NT2/D1 (cell line): ENCODE results near the gene SCAI.

Experiments used
- DNase-seq: peaks from one replicate; pipeline ENCODE4 v3.0.0-alpha.2; 2011; ENCODE audit warnings: low read depth, low spot score
- H3K27me3 ChIP-seq: 2 replicates; pipeline ENCODE4 v1.6.0; 2011; ENCODE audit warnings: mild to moderate bottlenecking; ENCODE audit not compliant: insufficient read length, insufficient read depth
- H3K36me3 ChIP-seq: 2 replicates; pipeline ENCODE4 v1.6.1; 2011; ENCODE audit warnings: mild to moderate bottlenecking, low read length, mixed read lengths; ENCODE audit not compliant: insufficient read depth, insufficient read length
- H3K4me1 ChIP-seq: 2 replicates; pipeline ENCODE4 v1.5.1; 2011; ENCODE audit not compliant: insufficient read depth, insufficient read length
- H3K4me3 ChIP-seq: 2 replicates; pipeline ENCODE4 v1.5.1; 2011; ENCODE audit warnings: low read depth; ENCODE audit not compliant: insufficient read length
- H3K9ac ChIP-seq: 2 replicates; pipeline ENCODE4 v1.6.0; 2011; ENCODE audit warnings: low read depth; ENCODE audit not compliant: insufficient read length
- H3K9me3 ChIP-seq: 2 replicates; pipeline ENCODE4 v1.5.1; 2011; ENCODE audit warnings: mild to moderate bottlenecking, low read length; ENCODE audit not compliant: insufficient read depth
- SUZ12 ChIP-seq: IDR thresholded peaks from 2 replicates; pipeline ENCODE4 v1.6.1; 2011; ENCODE audit not compliant: insufficient read length, insufficient read depth; ENCODE audit errors: extremely low read depth
- YY1 ChIP-seq: IDR thresholded peaks from 2 replicates; pipeline ENCODE4 v1.6.1; 2011; ENCODE audit not compliant: insufficient read length, insufficient read depth
- ZNF274 ChIP-seq: IDR thresholded peaks from 2 replicates; pipeline ENCODE4 v1.6.1; 2011; ENCODE audit warnings: mild to moderate bottlenecking, low read depth, low read length

SCAI gene

DNA sequence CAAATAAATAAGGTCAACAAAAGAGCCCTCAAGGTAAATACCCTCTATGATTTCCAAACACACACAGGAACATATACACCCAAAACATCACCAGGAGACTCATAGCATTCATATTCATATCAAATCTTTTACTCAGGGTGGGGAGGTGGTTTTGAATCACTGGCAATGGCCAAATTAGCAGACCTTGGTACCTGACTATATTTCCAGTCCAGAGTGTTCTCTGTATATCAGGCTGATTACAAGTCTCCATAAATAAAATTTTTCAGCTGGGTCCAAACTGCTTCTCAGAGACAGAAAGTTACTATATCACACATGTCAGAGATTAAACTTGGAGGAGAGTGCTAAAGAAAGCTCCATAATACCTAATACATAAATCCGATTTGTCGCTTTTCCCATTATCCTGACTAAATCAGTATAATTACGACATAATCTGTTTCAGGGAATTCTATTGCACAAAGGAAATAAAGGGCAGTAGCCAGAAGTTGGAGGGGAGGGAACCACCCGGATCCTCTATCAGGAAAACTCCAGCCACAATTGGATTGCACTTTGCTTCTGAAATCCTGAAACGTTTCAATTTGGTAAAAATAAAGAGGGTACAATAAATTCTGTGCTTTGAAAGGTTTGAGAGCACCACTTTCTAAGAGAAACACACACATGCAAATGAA is 195.5 kb downstream of the SCAI start:
- H3K36me3 ChIP-seq, result no peaks in the 10 kb centered on the region
- no peak overlapping the region for H3K4me3 ChIP-seq
- no peaks in the 10 kb centered on the region for H3K27me3 ChIP-seq
- DNase-seq, result no peak
- no peak for TF ChIP-seq SUZ12
- no peak for TF ChIP-seq ZNF274
- TF ChIP-seq YY1, result no peak
- no peak overlapping the region for H3K9ac ChIP-seq
- no peaks in the 10 kb centered on the region for H3K9me3 ChIP-seq
- no peaks in the 10 kb centered on the region for H3K4me1 ChIP-seq

DNA sequence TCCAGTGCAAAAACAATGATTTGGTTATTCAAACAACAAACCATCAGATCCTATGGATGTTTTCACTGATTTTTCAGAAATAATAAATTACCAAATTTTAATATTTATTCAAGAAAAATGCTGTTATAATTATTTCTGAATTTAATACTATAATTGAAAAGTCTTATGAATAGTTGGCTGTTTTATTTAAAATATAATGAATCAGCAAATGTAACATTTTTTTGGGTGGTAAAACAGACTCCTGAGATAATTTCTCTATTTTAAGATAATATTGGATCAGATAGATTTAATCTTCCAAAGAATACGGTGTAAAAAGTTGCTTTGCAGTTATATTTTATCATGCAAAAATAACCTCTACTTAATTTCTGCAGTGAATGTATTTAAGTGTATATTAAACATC is 197.2 kb downstream of the SCAI start:
- H3K4me3 ChIP-seq, result no peak overlapping the region
- no peak for DNase-seq
- H3K9me3 ChIP-seq, result no peaks in the 10 kb centered on the region
- H3K36me3 ChIP-seq, result no peaks in the 10 kb centered on the region
- no peak overlapping the region for H3K9ac ChIP-seq
- no peaks in the 10 kb centered on the region for H3K4me1 ChIP-seq
- H3K27me3 ChIP-seq, result no peaks in the 10 kb centered on the region
- no peak for TF ChIP-seq SUZ12
- TF ChIP-seq YY1, result no peak
- TF ChIP-seq ZNF274, result no peak

DNA sequence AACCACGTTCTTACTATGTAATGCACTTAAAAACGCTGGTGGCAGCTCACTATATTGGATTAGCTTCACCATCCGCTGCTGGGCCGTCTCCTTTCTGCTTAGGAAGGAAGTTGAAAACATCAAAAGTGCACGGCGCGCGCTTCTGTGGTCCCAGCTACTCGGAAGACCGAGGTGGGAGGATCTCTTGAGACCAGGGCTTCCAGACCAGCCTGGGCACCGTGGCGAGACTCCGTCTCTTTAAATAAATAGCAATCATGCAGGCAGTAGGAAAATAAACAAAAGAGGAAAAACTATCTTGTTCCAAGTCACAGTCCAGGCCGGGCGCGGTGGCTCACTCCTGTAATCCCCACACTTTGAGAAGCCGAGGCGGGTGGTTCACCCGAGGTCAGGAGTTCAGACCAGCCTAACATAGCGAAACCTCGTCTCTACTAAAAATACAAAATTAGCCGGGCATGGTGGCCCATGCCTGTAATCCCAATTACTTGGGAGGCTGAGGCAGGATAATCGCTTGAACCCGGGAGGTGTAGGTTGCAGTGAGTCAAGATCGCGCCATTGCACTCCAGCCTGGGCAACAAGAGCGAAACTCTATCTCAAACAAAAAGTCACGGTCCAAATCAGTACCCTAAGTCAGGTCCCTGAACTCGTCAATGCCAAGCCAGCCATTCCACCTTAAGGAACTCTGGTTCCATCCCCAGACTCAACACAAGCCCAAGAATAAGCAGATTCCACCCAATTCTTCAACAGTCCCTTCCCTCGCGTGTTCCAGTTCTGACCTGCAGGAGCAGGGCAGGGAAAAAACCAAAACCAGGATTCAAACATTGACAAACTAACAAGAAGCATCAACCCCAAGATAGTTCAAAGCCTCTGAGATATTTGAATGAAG is 201.4 kb downstream of the SCAI start:
- Histone ChIP-seq H3K4me1 (no peaks in the 10 kb centered on the region), H3K36me3 (no peaks in the 10 kb centered on the region), H3K27me3 (no peaks in the 10 kb centered on the region), H3K9ac (peak overlapping the region; percentile 84), H3K4me3 (peak overlapping the region; percentile 64), H3K9me3 (no peaks in the 10 kb centered on the region)
- no peak for TF ChIP-seq SUZ12
- no peak for TF ChIP-seq YY1
- no peak for TF ChIP-seq ZNF274
- DNase-seq, result peak; percentile 5

DNA sequence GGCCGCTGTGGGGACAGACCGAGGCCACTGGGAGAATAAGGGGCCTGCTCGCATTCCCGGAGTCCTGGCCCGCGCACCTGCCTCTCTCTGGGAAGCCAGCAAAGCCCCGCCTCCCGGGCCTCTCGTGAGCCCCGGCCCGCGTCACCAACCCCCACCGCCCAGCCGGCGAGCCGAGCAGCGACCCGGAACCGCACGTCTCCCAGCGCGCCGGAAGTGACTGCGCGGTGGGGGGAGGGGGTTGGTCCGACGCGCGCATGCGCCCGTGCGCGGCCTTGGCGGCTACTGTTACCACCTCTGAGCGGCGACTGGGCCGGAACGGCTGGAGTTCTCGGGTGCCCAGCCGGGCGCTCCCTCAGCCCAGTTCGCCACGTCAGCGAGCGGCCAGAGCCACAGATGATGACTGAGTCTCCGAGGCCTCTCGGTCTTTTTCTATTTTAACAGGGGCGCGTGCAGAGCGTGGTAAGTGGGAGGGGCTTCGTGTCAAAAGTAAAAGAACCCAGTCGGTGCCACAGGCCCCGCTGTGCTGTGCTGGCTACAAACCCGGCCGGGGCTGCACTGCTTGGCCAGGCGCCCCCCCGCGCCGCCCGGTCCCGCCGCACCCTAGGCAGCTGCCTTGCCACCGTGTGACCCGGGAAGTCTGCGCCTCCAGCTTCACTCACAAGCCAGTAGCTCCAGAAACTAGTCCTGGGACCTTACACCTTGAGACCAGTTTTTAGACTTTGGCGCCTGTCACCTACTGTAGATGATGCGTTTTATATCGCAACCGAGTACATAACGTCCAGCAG is 202.2 kb downstream of the SCAI start, which contains the start of gene GOLGA1:
GOLGA1 (minus strand) TSS at position 190 of the 785 bp plus-strand sequence. CDS start 2,372 bp downstream, outside the sequence.
- TF ChIP-seq SUZ12 (no peak), ZNF274 (no peak), YY1 (no peak)
- Histone ChIP-seq H3K9me3 (no peaks in the 10 kb centered on the region), H3K27me3 (no peaks in the 10 kb centered on the region), H3K36me3 (no peaks in the 10 kb centered on the region), H3K9ac (peak within 1 kb of the TSS; percentile 84), H3K4me1 (no peaks in the 10 kb centered on the region), H3K4me3 (peak within 1 kb of the TSS; percentile 64)
- DNase-seq, result peak; percentile 93

DNA sequence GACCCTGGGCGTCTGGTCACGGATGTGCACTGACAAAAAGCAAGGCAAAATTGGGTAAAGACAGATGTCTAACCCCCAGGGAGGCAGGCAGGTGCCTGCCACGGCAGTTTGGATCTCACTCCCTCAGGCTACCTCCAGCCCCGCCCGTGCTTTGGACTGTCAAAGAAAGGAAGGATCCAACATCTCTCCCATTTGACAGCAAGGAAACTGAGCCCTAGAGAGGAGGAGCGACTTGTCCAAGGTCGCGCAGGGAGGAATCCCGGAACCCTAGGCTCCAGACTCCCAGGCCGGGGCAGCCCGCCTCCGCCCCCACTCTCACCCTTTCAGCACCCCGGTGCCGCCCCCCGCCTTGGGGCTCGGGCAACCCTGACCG is 202.8 kb downstream of the SCAI start:
- Histone ChIP-seq H3K4me3 (peak overlapping the region; percentile 64), H3K9ac (peak overlapping the region; percentile 83), H3K27me3 (no peaks in the 10 kb centered on the region), H3K36me3 (no peaks in the 10 kb centered on the region), H3K9me3 (no peaks in the 10 kb centered on the region), H3K4me1 (no peaks in the 10 kb centered on the region)
- no peak for DNase-seq
- no peak for TF ChIP-seq YY1
- no peak for TF ChIP-seq SUZ12
- TF ChIP-seq ZNF274, result no peak

DNA sequence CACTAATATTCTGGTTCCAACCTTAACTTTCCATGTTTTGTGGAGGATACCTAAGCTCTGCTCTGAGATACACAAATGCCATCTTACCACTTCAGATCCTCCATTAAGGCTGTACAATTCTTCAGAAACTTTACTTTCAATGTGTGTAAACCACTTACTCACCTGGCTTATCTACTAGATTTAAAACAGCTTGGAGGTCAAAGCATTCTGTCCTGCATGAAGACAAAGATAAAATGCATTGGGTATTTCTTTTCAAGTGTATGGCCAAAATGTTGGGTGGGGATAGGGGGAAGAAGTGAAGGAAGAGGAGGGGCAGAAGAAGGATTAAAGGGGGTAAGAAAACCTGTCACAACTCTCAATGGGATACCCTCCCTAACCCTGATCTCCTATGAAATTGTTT is 203.4 kb downstream of the SCAI start:
- Histone ChIP-seq H3K9ac (peak overlapping the region; percentile 83), H3K27me3 (no peaks in the 10 kb centered on the region), H3K4me3 (peak overlapping the region; percentile 64), H3K36me3 (no peaks in the 10 kb centered on the region), H3K9me3 (no peaks in the 10 kb centered on the region), H3K4me1 (no peaks in the 10 kb centered on the region)
- TF ChIP-seq YY1 (no peak), SUZ12 (no peak), ZNF274 (no peak)
- no peak for DNase-seq

DNA sequence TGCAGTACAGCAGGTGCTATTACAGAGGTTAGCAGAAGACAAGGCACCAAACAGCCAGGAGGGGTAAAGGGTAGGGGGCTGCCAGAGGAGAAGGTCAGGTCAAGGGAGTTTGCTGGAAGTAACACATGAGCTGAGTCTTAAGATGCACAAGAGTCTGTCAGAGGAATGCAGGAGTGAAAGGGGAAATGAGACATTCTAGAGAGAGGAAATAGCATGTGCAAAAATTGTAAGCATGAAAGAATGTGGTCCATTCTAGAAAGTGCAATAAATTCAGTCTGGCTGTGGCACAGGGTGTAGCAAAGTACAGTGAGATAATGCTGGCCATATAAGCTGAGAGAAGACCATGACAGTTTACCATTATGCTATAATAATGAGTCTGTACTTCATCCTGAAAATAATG is 209.0 kb downstream of the SCAI start:
- H3K36me3 ChIP-seq, result peaks cover 15% of the 10 kb centered on the region
- H3K4me1 ChIP-seq, result no peaks in the 10 kb centered on the region
- TF ChIP-seq ZNF274, result no peak
- no peak for TF ChIP-seq YY1
- TF ChIP-seq SUZ12, result no peak
- no peak overlapping the region for H3K4me3 ChIP-seq
- no peaks in the 10 kb centered on the region for H3K9me3 ChIP-seq
- H3K27me3 ChIP-seq, result no peaks in the 10 kb centered on the region
- no peak overlapping the region for H3K9ac ChIP-seq
- DNase-seq, result no peak
